ENCODE results near the gene MESD.

MESD gene

GRCh38 chr15:81031203-81031602, 41.6 kb upstream of the MESD start:
- TF ChIP-seq CTCF (conservative IDR thresholded peaks at IDR 0.05; ENCODE audit: low read depth, low read length), result no peak

GRCh38 chr15:81030301-81030750, 40.7 kb upstream of the MESD start:
- no peak for DNase-seq (ENCODE audit: low read depth)
- no peak overlapping the region for H3K4me3 ChIP-seq (ENCODE audit: low read length)
- no peak for TF ChIP-seq CTCF (conservative IDR thresholded peaks at IDR 0.05; ENCODE audit: low read depth, low read length)

More at GRCh38 chr15:81031203-81031602, 41.6 kb upstream of the MESD start:
- DNase-seq (ENCODE audit: low read depth), result no peak
- no peak overlapping the region for H3K4me3 ChIP-seq (ENCODE audit: low read length)

- no peak for DNase-seq (ENCODE audit: low read depth)
- no peak overlapping the region for H3K4me3 ChIP-seq (ENCODE audit: low read length)
- no peak for TF ChIP-seq CTCF (conservative IDR thresholded peaks at IDR 0.05; ENCODE audit: low read depth, low read length)
These were observed 40.0 kb upstream of the MESD start for GRCh38 chr15:81029414-81030300.

- DNase-seq (ENCODE audit: low read depth), result no peak
- no peak overlapping the region for H3K4me3 ChIP-seq (ENCODE audit: low read length)
- TF ChIP-seq CTCF (conservative IDR thresholded peaks at IDR 0.05; ENCODE audit: low read depth, low read length), result no peak
These were observed 37.4 kb upstream of the MESD start for GRCh38 chr15:81026836-81027599.

GRCh38 chr15:81025721-81026370, 36.2 kb upstream of the MESD start:
- TF ChIP-seq CTCF (conservative IDR thresholded peaks at IDR 0.05; ENCODE audit: low read depth, low read length), result no peak
- no peak overlapping the region for H3K4me3 ChIP-seq (ENCODE audit: low read length)
- DNase-seq (ENCODE audit: low read depth), result no peak

GRCh38 chr15:81024936-81025335, 35.3 kb upstream of the MESD start:
- no peak for DNase-seq (ENCODE audit: low read depth)
- no peak for TF ChIP-seq CTCF (conservative IDR thresholded peaks at IDR 0.05; ENCODE audit: low read depth, low read length)
- no peak overlapping the region for H3K4me3 ChIP-seq (ENCODE audit: low read length)

Data from retinal pigment epithelial cell (primary cell).